Upper lobe of right lung (tissue), 1 donor: ENCODE results near the gene LRRC8B. TPM values are rescaled to one million over a fixed set of nuclear protein-coding genes. Genes with fewer than 3 reads are reported as not detected.

Experiments
- ATAC-seq: fragments of 200-7000 bp; cut with Tn5 transposase; one replicate; pipeline ENCODE4 v1.9.1; 2020; ENCODE audit warnings: mild to moderate bottlenecking, moderate library complexity
- DNase-seq: peaks from one replicate; pipeline ENCODE4 v3.0.0-alpha.2; 2020
- H3K27ac ChIP-seq: fragments of 200-600 bp; one replicate; pipeline ENCODE4 v1.8.0; 2022
- H3K27me3 ChIP-seq: fragments of 200-600 bp; one replicate; pipeline ENCODE4 v1.8.0; 2022; ENCODE audit warnings: mild to moderate bottlenecking
- H3K36me3 ChIP-seq: fragments of 200-600 bp; one replicate; pipeline ENCODE4 v1.8.0; 2022
- H3K4me1 ChIP-seq: fragments of 200-600 bp; one replicate; pipeline ENCODE4 v1.8.0; 2022
- H3K4me3 ChIP-seq: fragments of 200-600 bp; one replicate; pipeline ENCODE4 v1.8.0; 2022; ENCODE audit warnings: mild to moderate bottlenecking
- H3K9me3 ChIP-seq: fragments of 200-600 bp; one replicate; pipeline ENCODE4 v1.8.0; 2022
- CTCF ChIP-seq: fragments of 200-600 bp; IDR thresholded peaks from one replicate; pipeline ENCODE4 v1.8.0; 2022; ENCODE audit warnings: antibody characterized with exemption
- intact Hi-C: fragments of 100-400 bp; cut with DNase I; formaldehyde crosslinking; loops from one replicate; pipeline ENCODE4 v1.11.0; 2022
- total RNA-seq: library from RNA; stranded (reverse); fragmentation: NEBNext Ultra II Directional; extraction: Animal tissue kit (Norgen Biotek cat#: 25700); gene quantifications from one replicate; pipeline ENCODE4 v1.2.1, GENCODE V29; 2021
- donor health status: DM: no; HTN: yes; CAD: no; lungs with severe emphysema.

LRRC8B gene
- total RNA-seq, 1 donor from 2014 or later: 22.3 TPM

- Histone ChIP-seq H3K27me3 (no peaks in the 10 kb centered on the region), H3K27ac (no peak overlapping the region), H3K4me1 (peaks cover 9% of the 10 kb centered on the region), H3K4me3 (no peak overlapping the region), H3K36me3 (no peaks in the 10 kb centered on the region), H3K9me3 (no peaks in the 10 kb centered on the region)
- DNase-seq (no peak), ATAC-seq (peak; percentile 9)
- TF ChIP-seq CTCF: no peak
- intact Hi-C loops: no loop called here
Measured at GRCh38 chr1:89604414-89604735, 79.7 kb downstream of the LRRC8B start.

- no peaks in the 10 kb centered on the region for H3K9me3 ChIP-seq
- DNase-seq (no peak), ATAC-seq (no peak)
- no peak overlapping the region for H3K27ac ChIP-seq
- TF ChIP-seq CTCF: no peak
- intact Hi-C loops: no loop called here
- peaks cover 9% of the 10 kb centered on the region for H3K4me1 ChIP-seq
- no peaks in the 10 kb centered on the region for H3K36me3 ChIP-seq
- H3K27me3 ChIP-seq: no peaks in the 10 kb centered on the region
- H3K4me3 ChIP-seq: no peak overlapping the region
Measured at GRCh38 chr1:89605692-89606091, 81.1 kb downstream of the LRRC8B start.

- no peak for TF ChIP-seq CTCF
- Histone ChIP-seq H3K9me3 (no peaks in the 10 kb centered on the region), H3K27ac (no peak overlapping the region), H3K4me1 (peaks cover 9% of the 10 kb centered on the region), H3K27me3 (no peaks in the 10 kb centered on the region), H3K36me3 (no peaks in the 10 kb centered on the region), H3K4me3 (no peak overlapping the region)
- intact Hi-C loops: no loop called here
- DNase-seq (no peak), ATAC-seq (no peak)
Measured at GRCh38 chr1:89606227-89606980, 81.8 kb downstream of the LRRC8B start.

GRCh38 chr1:89607156-89607555 lies 82.5 kb downstream of the LRRC8B start:
- peaks cover 9% of the 10 kb centered on the region for H3K4me1 ChIP-seq
- no peaks in the 10 kb centered on the region for H3K27me3 ChIP-seq
- ATAC-seq: no peak
- no peak overlapping the region for H3K4me3 ChIP-seq
- intact Hi-C loops: no loop called here
- DNase-seq: no peak
- H3K9me3 ChIP-seq: no peaks in the 10 kb centered on the region
- no peaks in the 10 kb centered on the region for H3K36me3 ChIP-seq
- TF ChIP-seq CTCF: no peak
- no peak overlapping the region for H3K27ac ChIP-seq

GRCh38 chr1:89607586-89608318 lies 83.1 kb downstream of the LRRC8B start:
- no peaks in the 10 kb centered on the region for H3K36me3 ChIP-seq
- DNase-seq (no peak), ATAC-seq (no peak)
- no peak overlapping the region for H3K4me3 ChIP-seq
- H3K9me3 ChIP-seq: no peaks in the 10 kb centered on the region
- no peaks in the 10 kb centered on the region for H3K27me3 ChIP-seq
- peak overlapping the region; percentile 38 for H3K27ac ChIP-seq
- H3K4me1 ChIP-seq: peaks cover 9% of the 10 kb centered on the region
- intact Hi-C loops: no loop called here
- no peak for TF ChIP-seq CTCF
